ENCODE data around the gene FALEC.

Gene FALEC

GRCh38 chr1:150487763-150488115, 27.8 kb upstream of the FALEC start:
- no peak for TF ChIP-seq CTCF (IDR thresholded peaks at IDR 0.05; ENCODE audit: low read length, missing control alignments)
- peak overlapping the region; percentile 96 for H3K4me3 ChIP-seq (replicated peaks; ENCODE audit: low read depth, low read length)
- DNase-seq (ENCODE audit: low read depth) = no peak

- no peak for TF ChIP-seq CTCF (IDR thresholded peaks at IDR 0.05; ENCODE audit: low read length, missing control alignments)
- DNase-seq (ENCODE audit: low read depth) = no peak
Measured at GRCh38 chr1:150493175-150493574, 22.4 kb upstream of the FALEC start.

GRCh38 chr1:150498342-150498741, 17.2 kb upstream of the FALEC start:
- no peak for TF ChIP-seq CTCF (IDR thresholded peaks at IDR 0.05; ENCODE audit: low read length, missing control alignments)
- no peak overlapping the region for H3K4me3 ChIP-seq (replicated peaks; ENCODE audit: low read depth, low read length)
- DNase-seq (ENCODE audit: low read depth) = no peak

More at GRCh38 chr1:150493175-150493574, 22.4 kb upstream of the FALEC start:
- no peak overlapping the region for H3K4me3 ChIP-seq (replicated peaks; ENCODE audit: low read depth, low read length)

GRCh38 chr1:150505431-150505830, 10.1 kb upstream of the FALEC start:
- no peak for TF ChIP-seq CTCF (IDR thresholded peaks at IDR 0.05; ENCODE audit: low read length, missing control alignments)
- DNase-seq (ENCODE audit: low read depth) = no peak

GRCh38 chr1:150507912-150508864, 7.4 kb upstream of the FALEC start, which contains the start of gene ECM1:
Gene ECM1 (plus strand): TSS chr1:150508109. CDS start chr1:150508210, 101 bp downstream.
- TF ChIP-seq CTCF (IDR thresholded peaks at IDR 0.05; ENCODE audit: low read length, missing control alignments) = no peak
- peak within 1 kb of the TSS; percentile 46 for H3K4me3 ChIP-seq (replicated peaks; ENCODE audit: low read depth, low read length)
- DNase-seq (ENCODE audit: low read depth) = peak; percentile 83

More at GRCh38 chr1:150505431-150505830, 10.1 kb upstream of the FALEC start:
- no peak overlapping the region for H3K4me3 ChIP-seq (replicated peaks; ENCODE audit: low read depth, low read length)

- no peak for TF ChIP-seq CTCF (IDR thresholded peaks at IDR 0.05; ENCODE audit: low read length, missing control alignments)
- no peak overlapping the region for H3K4me3 ChIP-seq (replicated peaks; ENCODE audit: low read depth, low read length)
- DNase-seq (ENCODE audit: low read depth) = no peak
Measured at GRCh38 chr1:150508982-150509381, 6.6 kb upstream of the FALEC start.

All from fibroblast of pulmonary artery (primary cell).